Loucy (cell line): ENCODE measurements around the gene KCNK18.

Experiments
- H2AFZ ChIP-seq: fragments of 200-600 bp; sonication (generic); 2 replicates; pipeline ENCODE4 v1.6.0; 2016; ENCODE audit warnings: antibody characterized with exemption, mild to moderate bottlenecking, low read length, moderate library complexity
- H3F3A ChIP-seq: fragments of 200-600 bp; 2 replicates; pipeline ENCODE4 v1.6.0; 2016; ENCODE audit warnings: antibody characterized with exemption, low read depth, mild to moderate bottlenecking
- H3K27me3 ChIP-seq: fragments of 200-600 bp; sonication (generic); 2 replicates; pipeline ENCODE4 v1.6.1; 2014; ENCODE audit warnings: low read length, mild to moderate bottlenecking; ENCODE audit not compliant: insufficient read depth, poor library complexity, severe bottlenecking
- H3K36me3 ChIP-seq: fragments of 200-600 bp; sonication (generic); 2 replicates; pipeline ENCODE4 v1.6.1; 2016; ENCODE audit warnings: low read length; ENCODE audit not compliant: insufficient read depth
- H3K4me1 ChIP-seq: fragments of 200-600 bp; sonication (generic); 2 replicates; pipeline ENCODE4 v1.5.1; 2014; ENCODE audit warnings: low read length, mild to moderate bottlenecking; ENCODE audit not compliant: insufficient read depth, poor library complexity, severe bottlenecking
- H3K4me2 ChIP-seq: fragments of 200-600 bp; sonication (generic); 2 replicates; pipeline ENCODE4 v1.6.0; 2014; ENCODE audit warnings: antibody characterized with exemption, low read length, low read depth, mild to moderate bottlenecking; ENCODE audit not compliant: poor library complexity, severe bottlenecking
- H3K4me3 ChIP-seq: fragments of 200-600 bp; sonication (generic); 2 replicates; pipeline ENCODE4 v1.5.1; 2014; ENCODE audit warnings: low read length, mild to moderate bottlenecking, mixed read lengths; ENCODE audit not compliant: poor library complexity, severe bottlenecking
- H3K79me2 ChIP-seq: fragments of 200-600 bp; sonication (generic); 2 replicates; pipeline ENCODE4 v1.6.1; 2014; ENCODE audit warnings: low read length; ENCODE audit not compliant: insufficient read depth
- H3K9ac ChIP-seq: fragments of 200-600 bp; sonication (generic); 2 replicates; pipeline ENCODE4 v1.6.0; 2014; ENCODE audit warnings: mild to moderate bottlenecking, low read depth, low read length, moderate library complexity; ENCODE audit not compliant: poor library complexity, severe bottlenecking
- H3K9me2 ChIP-seq: fragments of 200-600 bp; sonication (generic); replicated peaks from 2 replicates; pipeline ENCODE4 v1.6.1; 2016; ENCODE audit warnings: low read depth, low read length, mixed read lengths
- H3K9me3 ChIP-seq: fragments of 200-600 bp; sonication (generic); 2 replicates; pipeline ENCODE4 v1.6.1; 2014; ENCODE audit warnings: mild to moderate bottlenecking, antibody characterized with exemption, low read length, low read depth; ENCODE audit not compliant: insufficient read depth
- H4K20me1 ChIP-seq: fragments of 200-600 bp; sonication (generic); 2 replicates; pipeline ENCODE4 v1.6.0; 2014; ENCODE audit warnings: antibody characterized with exemption, low read length, mild to moderate bottlenecking; ENCODE audit not compliant: insufficient read depth, poor library complexity, severe bottlenecking
- EZH2phosphoT487 ChIP-seq: fragments of 200-600 bp; IDR thresholded peaks from 2 replicates; pipeline ENCODE4 v1.6.1; 2018; ENCODE audit warnings: antibody characterized with exemption, mild to moderate bottlenecking, moderate library complexity, borderline replicate concordance
- TF ChIP-seq, protein P1 (sequence below): fragments of 200-600 bp; sonication (generic); conservative IDR thresholded peaks from 2 replicates; pipeline ENCODE4 v1.5.1; 2014; ENCODE audit warnings: mild to moderate bottlenecking, antibody characterized with exemption, low read length

KCNK18 gene

DNA sequence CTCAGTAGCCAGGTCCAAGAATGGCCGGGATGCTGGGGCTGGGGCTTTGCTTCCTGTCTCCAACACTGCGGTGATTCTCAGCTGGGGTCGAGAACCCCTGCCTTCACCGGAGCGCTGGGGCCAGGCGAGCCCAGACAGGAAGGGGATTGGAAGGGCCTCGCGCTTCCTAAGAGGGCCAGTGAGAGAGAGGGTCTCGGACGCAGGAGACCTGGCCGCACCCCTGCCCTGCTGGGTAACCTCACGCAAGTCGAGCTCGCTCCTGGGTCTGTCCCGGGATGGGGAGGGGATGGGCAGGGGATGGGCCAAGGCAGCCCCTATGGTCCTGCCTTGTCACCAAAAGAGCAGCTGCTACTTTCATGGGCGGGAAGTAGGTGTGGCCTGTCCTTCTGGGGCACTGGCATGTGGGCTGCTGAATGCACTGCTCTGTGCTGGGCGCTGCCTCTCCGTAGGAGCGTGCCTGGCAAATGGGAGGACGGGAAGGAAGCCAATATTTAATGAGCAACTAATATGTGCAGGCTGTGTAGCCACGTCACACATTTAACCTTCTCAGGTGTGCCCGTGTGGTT lies 20.0 kb downstream of the KCNK18 start:
- H3K4me2 ChIP-seq, result peak overlapping the region; percentile 39
- no peaks in the 10 kb centered on the region for H3K36me3 ChIP-seq
- no peak overlapping the region for H3K4me3 ChIP-seq
- H3K79me2 ChIP-seq, result no peaks in the 10 kb centered on the region
- TF ChIP-seq, protein P1, sequence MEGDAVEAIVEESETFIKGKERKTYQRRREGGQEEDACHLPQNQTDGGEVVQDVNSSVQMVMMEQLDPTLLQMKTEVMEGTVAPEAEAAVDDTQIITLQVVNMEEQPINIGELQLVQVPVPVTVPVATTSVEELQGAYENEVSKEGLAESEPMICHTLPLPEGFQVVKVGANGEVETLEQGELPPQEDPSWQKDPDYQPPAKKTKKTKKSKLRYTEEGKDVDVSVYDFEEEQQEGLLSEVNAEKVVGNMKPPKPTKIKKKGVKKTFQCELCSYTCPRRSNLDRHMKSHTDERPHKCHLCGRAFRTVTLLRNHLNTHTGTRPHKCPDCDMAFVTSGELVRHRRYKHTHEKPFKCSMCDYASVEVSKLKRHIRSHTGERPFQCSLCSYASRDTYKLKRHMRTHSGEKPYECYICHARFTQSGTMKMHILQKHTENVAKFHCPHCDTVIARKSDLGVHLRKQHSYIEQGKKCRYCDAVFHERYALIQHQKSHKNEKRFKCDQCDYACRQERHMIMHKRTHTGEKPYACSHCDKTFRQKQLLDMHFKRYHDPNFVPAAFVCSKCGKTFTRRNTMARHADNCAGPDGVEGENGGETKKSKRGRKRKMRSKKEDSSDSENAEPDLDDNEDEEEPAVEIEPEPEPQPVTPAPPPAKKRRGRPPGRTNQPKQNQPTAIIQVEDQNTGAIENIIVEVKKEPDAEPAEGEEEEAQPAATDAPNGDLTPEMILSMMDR, result no peak
- no peak for TF ChIP-seq EZH2phosphoT487
- no peaks in the 10 kb centered on the region for H3K27me3 ChIP-seq
- H4K20me1 ChIP-seq, result no peaks in the 10 kb centered on the region
- no peaks in the 10 kb centered on the region for H3F3A ChIP-seq
- no peaks in the 10 kb centered on the region for H3K4me1 ChIP-seq
- no peak overlapping the region for H2AFZ ChIP-seq
- no peak overlapping the region for H3K9ac ChIP-seq
- no peaks in the 10 kb centered on the region for H3K9me2 ChIP-seq
- no peaks in the 10 kb centered on the region for H3K9me3 ChIP-seq

DNA sequence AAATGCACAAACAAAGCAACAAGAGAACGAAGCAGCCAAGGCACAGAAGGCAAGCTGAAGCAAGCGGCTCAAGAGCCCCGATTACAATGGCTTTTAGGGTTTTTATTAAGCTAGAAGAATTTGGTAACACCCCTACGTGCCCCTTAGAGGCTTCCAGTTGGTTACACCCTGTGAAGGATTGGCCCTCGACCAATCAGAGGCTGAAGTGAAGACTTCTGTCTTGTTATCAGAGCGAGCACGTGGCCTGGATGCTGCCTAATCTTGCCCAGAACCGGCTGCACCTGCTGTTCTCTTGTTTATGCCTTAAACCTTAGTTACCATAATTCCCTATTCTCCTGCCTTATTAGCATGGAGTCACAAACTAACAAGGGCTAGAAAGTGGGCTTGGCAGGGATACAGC lies 21.4 kb downstream of the KCNK18 start:
- no peak for TF ChIP-seq EZH2phosphoT487
- TF ChIP-seq, protein P1, result no peak
- H3K4me1 ChIP-seq, result no peaks in the 10 kb centered on the region
- H3K4me2 ChIP-seq, result no peak overlapping the region
- no peaks in the 10 kb centered on the region for H4K20me1 ChIP-seq
- H3K9me2 ChIP-seq, result no peaks in the 10 kb centered on the region
- H3K9ac ChIP-seq, result no peak overlapping the region
- no peak overlapping the region for H3K4me3 ChIP-seq
- H3K9me3 ChIP-seq, result no peaks in the 10 kb centered on the region
- H2AFZ ChIP-seq, result no peak overlapping the region
- no peaks in the 10 kb centered on the region for H3K36me3 ChIP-seq
- no peaks in the 10 kb centered on the region for H3K27me3 ChIP-seq
- H3K79me2 ChIP-seq, result no peaks in the 10 kb centered on the region
- no peaks in the 10 kb centered on the region for H3F3A ChIP-seq

DNA sequence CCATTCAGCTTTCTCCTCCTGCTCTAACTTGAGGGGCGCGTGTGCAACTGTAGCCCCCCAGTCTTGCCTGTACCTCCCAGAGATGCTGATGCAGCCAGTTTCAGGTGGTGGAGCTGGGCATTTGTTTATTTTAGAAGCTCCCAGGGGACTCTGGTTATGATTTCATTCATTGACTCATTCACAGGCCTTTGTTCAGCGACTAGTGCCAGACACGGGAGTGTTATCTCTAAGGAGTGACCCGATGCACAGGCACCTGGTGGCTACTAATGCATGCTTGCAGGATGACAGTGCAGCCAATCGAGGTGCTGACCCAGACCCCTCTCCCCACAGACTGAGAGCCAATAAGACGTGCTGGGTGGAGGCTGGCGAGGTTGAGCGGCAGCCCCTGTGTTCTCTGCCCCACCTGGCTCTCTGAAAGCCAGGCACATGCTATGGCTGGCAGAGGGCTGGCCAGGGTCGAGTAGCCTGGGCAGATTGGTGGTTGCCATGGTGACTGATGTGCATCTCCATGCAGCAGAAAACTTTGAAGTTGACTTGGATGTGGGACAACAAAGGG lies 23.9 kb downstream of the KCNK18 start:
- H3K9me2 ChIP-seq, result no peaks in the 10 kb centered on the region
- no peaks in the 10 kb centered on the region for H3F3A ChIP-seq
- H3K79me2 ChIP-seq, result no peaks in the 10 kb centered on the region
- no peaks in the 10 kb centered on the region for H3K4me1 ChIP-seq
- no peaks in the 10 kb centered on the region for H3K27me3 ChIP-seq
- no peak overlapping the region for H3K9ac ChIP-seq
- H2AFZ ChIP-seq, result no peak overlapping the region
- TF ChIP-seq, protein P1, result no peak
- TF ChIP-seq EZH2phosphoT487, result no peak
- H3K4me2 ChIP-seq, result no peak overlapping the region
- H3K36me3 ChIP-seq, result no peaks in the 10 kb centered on the region
- no peaks in the 10 kb centered on the region for H3K9me3 ChIP-seq
- H3K4me3 ChIP-seq, result no peak overlapping the region
- H4K20me1 ChIP-seq, result no peaks in the 10 kb centered on the region
